Measurements from ENCODE around the gene TADA2B. TPM values are rescaled to one million over a fixed set of nuclear protein-coding genes. Genes with fewer than 3 reads are reported as not detected.
"Not testable (repeated sequence)": the region's sequence is repeated elsewhere in the genome, so short reads cannot be mapped to it uniquely, and the experiment has no call there.

The TADA2B gene
- polyA plus RNA-seq, 3 donors = 19.9 to 21.0 (median 20.6) TPM

- no peak for DNase-seq (ENCODE audit: low read depth in 3 of 3, low spot score in 2 of 3)
Observed at GRCh38 chr4:7075962-7076695, 33.0 kb downstream of the TADA2B start.

GRCh38 chr4:7076696-7077082, 33.5 kb downstream of the TADA2B start:
- DNase-seq (ENCODE audit: low read depth in 3 of 3, low spot score in 2 of 3) = no peak

GRCh38 chr4:7077371-7077770, 34.2 kb downstream of the TADA2B start:
- no peak for DNase-seq (ENCODE audit: low read depth in 3 of 3, low spot score in 2 of 3)

- DNase-seq (ENCODE audit: low read depth in 3 of 3, low spot score in 2 of 3) = no peak
Observed at GRCh38 chr4:7078025-7078424, 34.9 kb downstream of the TADA2B start.

GRCh38 chr4:7079483-7079882, 36.3 kb downstream of the TADA2B start:
- DNase-seq (ENCODE audit: low read depth in 3 of 3, low spot score in 2 of 3) = not testable (repeated sequence)

- DNase-seq (ENCODE audit: low read depth in 3 of 3, low spot score in 2 of 3) = not testable (repeated sequence)
Observed at GRCh38 chr4:7079909-7080308, 36.7 kb downstream of the TADA2B start.

GRCh38 chr4:7083597-7084563, 40.7 kb downstream of the TADA2B start:
- DNase-seq (ENCODE audit: low read depth in 3 of 3, low spot score in 2 of 3) = no peak

GRCh38 chr4:7084564-7084961, 41.4 kb downstream of the TADA2B start:
- DNase-seq (ENCODE audit: low read depth in 3 of 3, low spot score in 2 of 3) = not testable (repeated sequence)

GRCh38 chr4:7086384-7086783, 43.2 kb downstream of the TADA2B start:
- DNase-seq (ENCODE audit: low read depth in 3 of 3, low spot score in 2 of 3) = no peak

GRCh38 chr4:7087036-7087435, 43.9 kb downstream of the TADA2B start:
- DNase-seq (ENCODE audit: low read depth in 3 of 3, low spot score in 2 of 3) = no peak

GRCh38 chr4:7089213-7089986, 46.2 kb downstream of the TADA2B start:
- no peak for DNase-seq (ENCODE audit: low read depth in 3 of 3, low spot score in 2 of 3)

GRCh38 chr4:7092026-7092425, 48.9 kb downstream of the TADA2B start:
- DNase-seq (ENCODE audit: low read depth in 3 of 3, low spot score in 2 of 3) = no peak

- DNase-seq (ENCODE audit: low read depth in 3 of 3, low spot score in 2 of 3) = no peak
Observed at GRCh38 chr4:7094916-7095315, 51.7 kb downstream of the TADA2B start.

- no peak for DNase-seq (ENCODE audit: low read depth in 3 of 3, low spot score in 2 of 3)
Observed at GRCh38 chr4:7095611-7096155, 52.5 kb downstream of the TADA2B start.

GRCh38 chr4:7096236-7096635, 53.1 kb downstream of the TADA2B start:
- no peak for DNase-seq (ENCODE audit: low read depth in 3 of 3, low spot score in 2 of 3)

- no peak for DNase-seq (ENCODE audit: low read depth in 3 of 3, low spot score in 2 of 3)
Observed at GRCh38 chr4:7101692-7102515, 58.7 kb downstream of the TADA2B start.

- DNase-seq (ENCODE audit: low read depth in 3 of 3, low spot score in 2 of 3) = not testable (repeated sequence)
Observed at GRCh38 chr4:7102516-7102909, 59.3 kb downstream of the TADA2B start.

GRCh38 chr4:7103031-7103606, 59.9 kb downstream of the TADA2B start:
- DNase-seq (ENCODE audit: low read depth in 3 of 3, low spot score in 2 of 3) = no peak

- DNase-seq (ENCODE audit: low read depth in 3 of 3, low spot score in 2 of 3) = no peak
Observed at GRCh38 chr4:7103607-7104365, 60.6 kb downstream of the TADA2B start.
